Stomach (tissue), 9 donors: ENCODE data around the gene YPEL3. TPM values are rescaled to one million over a fixed set of nuclear protein-coding genes. Genes with fewer than 3 reads are reported as not detected.

ENCODE experiments used
- DNase-seq, 2 donors: peaks; one replicate each; pipeline versions ENCODE4 v3.0.0 to v3.0.0-alpha.2; 2013 to 2019
- H3K27ac ChIP-seq, 5 donors: fragments of 200-600 bp in 4 of 5; sonication (generic) in 4 of 5; one replicate each; pipeline ENCODE4 v1.5.1; 2013 to 2019; ENCODE audit warnings: mild to moderate bottlenecking in 1 of 5, moderate library complexity in 1 of 5
- H3K27me3 ChIP-seq, 3 donors: fragments of 200-600 bp; sonication (generic); one replicate each; pipeline ENCODE4 v1.5.1; 2017 to 2019; ENCODE audit warnings: mixed run types in 1 of 3
- H3K36me3 ChIP-seq, 4 donors: fragments of 200-600 bp; sonication (generic); 1 replicate in 3 of 4; 2 replicates in 1 of 4; pipeline ENCODE4 v1.5.1; 2016 to 2019
- H3K4me1 ChIP-seq, 4 donors: fragments of 200-600 bp; sonication (generic); one replicate each; pipeline ENCODE4 v1.5.1; 2016 to 2019
- H3K4me3 ChIP-seq, 4 donors: fragments of 200-600 bp; sonication (generic) in 3 of 4; one replicate each; pipeline ENCODE4 v1.5.1; 2016 to 2019; ENCODE audit warnings: mild to moderate bottlenecking in 1 of 4
- H3K9me3 ChIP-seq, 4 donors: fragments of 200-600 bp; sonication (generic); one replicate each; pipeline ENCODE4 v1.5.1; 2016 to 2019
- EP300 ChIP-seq: sonication (generic); formaldehyde crosslinking; IDR thresholded peaks from one replicate; pipeline ENCODE4 v1.6.1; 2017; ENCODE audit warnings: antibody characterized with exemption
- POLR2A ChIP-seq, 4 donors: fragments of 450-650 bp; IDR thresholded peaks; one replicate each; pipeline ENCODE4 v1.6.1; 2016; ENCODE audit warnings: antibody characterized with exemption in 4 of 4, control low read depth in 2 of 4, mild to moderate bottlenecking in 1 of 4, moderate library complexity in 1 of 4
- POLR2AphosphoS5 ChIP-seq, 3 donors: sonication (generic); formaldehyde crosslinking; IDR thresholded peaks; one replicate each; pipeline ENCODE4 v1.6.1; 2016; ENCODE audit warnings: antibody characterized with exemption in 3 of 3
- WGBS, 5 donors: extraction: QIAGEN DNeasy Blood & Tissue Kit in 3 of 5; methylation state at CpG; one replicate each; pipeline versions ENCODE4 v1.1.5 to v1.1.7; 2013 to 2018; 5-methylcytosine and 5-hydroxymethylcytosine counted together
- intact Hi-C: fragments of 100-400 bp; cut with DNase I; formaldehyde crosslinking; loops from one replicate; pipeline ENCODE4 v1.15.1; 2023; ENCODE audit warnings: low total_unique reads
- polyA plus RNA-seq, 3 donors: library from polyadenylated mRNA; stranded (reverse); fragments of 200-250 nt; gene quantifications; one replicate each; pipeline ENCODE4 v1.2.3, GENCODE V29; 2013
- total RNA-seq, 5 donors: library from RNA; depleted of rRNA; stranded (reverse); fragments of >200 nt; gene quantifications; one replicate each; pipeline versions ENCODE4 v1.1.0 to v1.2.3, GENCODE V29; 2014 to 2016
- TF ChIP-seq, protein P1 (sequence below), 7 experiments: fragments of 450-650 bp in 4 of 7; fragments of 200-600 bp in 3 of 7; sonication (generic) in 3 of 7; IDR thresholded peaks; one replicate each; pipeline ENCODE4 v1.5.1; 2016 to 2019; ENCODE audit warnings: antibody characterized with exemption in 7 of 7, control low read depth in 2 of 7, mild to moderate bottlenecking in 1 of 7
- donor health status: healthy with polysubstance abuse.
- donor health status: Bipolar disorder and iron deficiency.
- donor health status: healthy.

The YPEL3 gene
- total and polyA plus RNA-seq, 8 donors, result 13.9 to 162 (median 78.4) TPM

DNA sequence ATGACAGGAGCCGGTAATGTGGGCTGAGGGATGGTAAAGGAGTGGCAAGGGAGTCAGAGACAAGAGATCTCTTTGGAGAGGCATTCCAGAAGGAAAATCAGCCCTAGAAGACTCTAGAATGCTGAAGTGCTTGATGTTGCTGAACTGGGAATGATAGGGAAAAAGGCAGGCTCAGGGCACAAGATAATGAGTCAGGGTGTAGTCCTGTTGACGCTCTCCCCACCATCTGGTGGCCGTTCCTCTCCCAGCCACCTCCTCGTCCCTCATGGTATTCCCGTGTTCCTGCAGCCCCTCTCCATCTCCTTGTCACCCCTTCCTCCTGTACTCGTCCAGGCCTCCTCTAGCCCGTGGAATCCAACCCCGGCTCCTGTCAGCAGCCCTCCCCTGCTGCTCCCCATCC, 41.6 kb downstream of the YPEL3 start:
- peaks cover 23 to 37% (median 29%) of the 10 kb centered on the region in 4 donors for H3K4me1 ChIP-seq
- no peak for DNase-seq
- H3K9me3 ChIP-seq, result no peaks in the 10 kb centered on the region
- intact Hi-C loops, result no loop called here
- no peak overlapping the region for H3K27ac ChIP-seq
- TF ChIP-seq, protein P1, sequence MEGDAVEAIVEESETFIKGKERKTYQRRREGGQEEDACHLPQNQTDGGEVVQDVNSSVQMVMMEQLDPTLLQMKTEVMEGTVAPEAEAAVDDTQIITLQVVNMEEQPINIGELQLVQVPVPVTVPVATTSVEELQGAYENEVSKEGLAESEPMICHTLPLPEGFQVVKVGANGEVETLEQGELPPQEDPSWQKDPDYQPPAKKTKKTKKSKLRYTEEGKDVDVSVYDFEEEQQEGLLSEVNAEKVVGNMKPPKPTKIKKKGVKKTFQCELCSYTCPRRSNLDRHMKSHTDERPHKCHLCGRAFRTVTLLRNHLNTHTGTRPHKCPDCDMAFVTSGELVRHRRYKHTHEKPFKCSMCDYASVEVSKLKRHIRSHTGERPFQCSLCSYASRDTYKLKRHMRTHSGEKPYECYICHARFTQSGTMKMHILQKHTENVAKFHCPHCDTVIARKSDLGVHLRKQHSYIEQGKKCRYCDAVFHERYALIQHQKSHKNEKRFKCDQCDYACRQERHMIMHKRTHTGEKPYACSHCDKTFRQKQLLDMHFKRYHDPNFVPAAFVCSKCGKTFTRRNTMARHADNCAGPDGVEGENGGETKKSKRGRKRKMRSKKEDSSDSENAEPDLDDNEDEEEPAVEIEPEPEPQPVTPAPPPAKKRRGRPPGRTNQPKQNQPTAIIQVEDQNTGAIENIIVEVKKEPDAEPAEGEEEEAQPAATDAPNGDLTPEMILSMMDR (IDR thresholded peaks at IDR 0.05), result no peak
- TF ChIP-seq EP300 (no peak), POLR2AphosphoS5 (IDR thresholded peaks at IDR 0.05) (no peak), POLR2A (IDR thresholded peaks at IDR 0.05) (no peak)
- H3K4me3 ChIP-seq, result no peak overlapping the region
- 78 to 90% (median 82%) methylated on average over 8 of the region's 8 CpGs for WGBS, 5 donors
- H3K27me3 ChIP-seq, result no peaks in the 10 kb centered on the region
- H3K36me3 ChIP-seq, result no peaks in the 10 kb centered on the region

DNA sequence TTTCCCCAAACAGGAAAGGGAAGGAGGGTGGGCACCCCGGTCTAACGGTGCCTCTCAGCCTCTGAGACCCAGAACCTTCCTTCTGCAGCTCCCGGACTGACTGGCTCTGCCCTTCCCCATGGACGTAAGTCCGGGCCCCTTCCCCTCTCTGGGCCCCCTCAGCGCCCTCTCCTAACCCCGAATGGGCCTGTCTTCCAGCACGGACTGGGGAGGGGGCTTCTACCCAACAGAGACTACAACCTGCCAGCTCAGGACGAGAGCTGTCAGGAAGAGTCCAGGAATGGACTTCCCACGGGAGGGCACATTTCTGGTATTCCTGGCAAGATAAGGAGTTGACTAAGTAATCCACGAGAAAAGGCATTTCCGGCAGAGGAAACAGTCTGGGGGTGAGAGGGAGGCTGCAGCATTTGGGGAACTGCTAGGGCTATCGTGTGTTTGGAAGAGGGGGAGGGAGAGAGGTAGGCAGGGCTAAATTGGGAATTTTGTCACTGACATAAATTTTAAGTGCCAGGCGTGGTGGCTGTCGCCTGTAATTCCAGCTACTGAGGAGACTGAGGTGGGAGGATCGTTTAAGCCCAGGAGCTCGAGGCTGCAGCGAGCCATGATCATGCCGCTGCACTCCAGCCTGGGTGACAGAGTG, 42.5 kb downstream of the YPEL3 start:
- peak overlapping the region; percentile 58 to 84 (median 72) for H3K4me3 ChIP-seq
- TF ChIP-seq POLR2AphosphoS5 (IDR thresholded peaks at IDR 0.05), result no peak
- no peak for TF ChIP-seq EP300
- TF ChIP-seq POLR2A (IDR thresholded peaks at IDR 0.05), result no peak
- TF ChIP-seq, protein P1 (IDR thresholded peaks at IDR 0.05), result no peak
- H3K27ac ChIP-seq, result peak overlapping the region in 4 of 5 donors; percentile 38 to 60 (median 48)
- peaks cover 23 to 37% (median 29%) of the 10 kb centered on the region in 4 donors for H3K4me1 ChIP-seq
- no peaks in the 10 kb centered on the region for H3K36me3 ChIP-seq
- 4 to 12% (median 9%) methylated on average over 16 to 19 of the region's 19 CpGs for WGBS, 5 donors
- H3K27me3 ChIP-seq, result no peaks in the 10 kb centered on the region
- no peaks in the 10 kb centered on the region for H3K9me3 ChIP-seq
- peak in 1 of 2 donors; percentile 44 for DNase-seq
- intact Hi-C loops, result no loop called here

DNA sequence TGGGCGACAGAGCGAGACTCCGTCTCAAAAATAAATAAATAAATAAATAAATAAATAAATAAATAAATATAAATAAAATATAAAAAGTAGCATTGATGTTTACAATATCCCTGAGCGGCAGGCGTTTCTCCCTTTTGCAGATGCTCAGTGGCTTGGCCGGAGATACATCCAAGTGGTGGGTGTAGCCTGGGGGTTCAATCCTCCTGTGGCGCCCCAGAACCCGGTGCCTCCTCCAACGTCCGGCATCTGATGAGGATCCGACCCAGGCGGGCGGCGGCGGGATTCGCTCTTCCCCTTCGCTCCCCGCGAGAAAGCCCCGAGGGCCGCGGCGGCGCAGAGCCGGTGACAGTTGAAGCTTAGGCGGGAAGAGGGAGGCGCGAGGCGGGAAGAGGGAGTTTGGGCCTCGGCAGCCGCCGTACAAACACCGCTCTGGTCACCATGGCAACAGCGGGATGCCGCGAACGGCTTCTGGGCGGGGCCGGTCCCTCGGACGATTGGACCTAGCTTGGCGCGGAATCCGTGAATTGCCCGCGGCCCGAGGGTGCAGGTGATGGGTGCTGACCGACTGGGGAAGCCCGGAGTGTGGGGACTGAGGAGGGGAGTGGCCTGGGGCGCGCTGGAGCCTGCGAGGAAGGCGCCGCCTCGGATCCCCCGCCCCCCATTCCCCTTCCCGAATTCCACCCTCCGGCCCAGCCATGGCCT, 43.2 kb downstream of the YPEL3 start:
- 3 to 5% (median 5%) methylated on average over 41 to 58 of the region's 58 CpGs for WGBS, 5 donors
- intact Hi-C loops, result no loop called here
- H3K27me3 ChIP-seq, result no peaks in the 10 kb centered on the region
- peak overlapping the region; percentile 58 to 84 (median 72) for H3K4me3 ChIP-seq
- no peaks in the 10 kb centered on the region for H3K9me3 ChIP-seq
- peaks cover 23 to 37% (median 29%) of the 10 kb centered on the region in 4 donors for H3K4me1 ChIP-seq
- H3K27ac ChIP-seq, result peak overlapping the region in 4 of 5 donors; percentile 38 to 60 (median 48)
- TF ChIP-seq POLR2AphosphoS5 (IDR thresholded peaks at IDR 0.05), result peak; percentile 75 to 97 (median 81)
- TF ChIP-seq POLR2A (IDR thresholded peaks at IDR 0.05), result no peak
- TF ChIP-seq EP300, result no peak
- TF ChIP-seq, protein P1 (IDR thresholded peaks at IDR 0.05), result no peak
- H3K36me3 ChIP-seq, result no peaks in the 10 kb centered on the region
- peak; percentile 95 to 97 for DNase-seq

DNA sequence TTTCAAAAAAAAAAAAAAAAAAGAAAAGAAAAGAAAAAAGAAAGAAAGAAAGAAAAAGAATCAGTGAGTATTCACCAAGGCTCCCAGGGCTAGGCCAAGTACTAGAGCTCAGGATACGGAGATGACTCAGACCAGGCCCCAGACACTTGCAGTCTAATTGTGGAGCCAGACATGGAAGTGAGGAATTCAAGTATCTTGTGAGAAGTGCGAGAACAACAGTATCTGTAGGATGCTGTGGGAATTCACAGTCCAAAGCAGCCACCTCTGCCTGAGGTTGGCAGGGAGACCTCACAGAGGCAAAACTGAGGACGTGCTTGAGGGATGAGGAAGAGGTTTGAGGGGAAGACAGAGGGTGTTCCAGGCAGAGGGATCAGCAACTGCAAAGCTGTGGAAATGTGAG, 44.5 kb downstream of the YPEL3 start:
- no peaks in the 10 kb centered on the region for H3K27me3 ChIP-seq
- no peak overlapping the region for H3K27ac ChIP-seq
- TF ChIP-seq POLR2AphosphoS5 (IDR thresholded peaks at IDR 0.05), result no peak
- no peak for TF ChIP-seq EP300
- H3K4me3 ChIP-seq, result no peak overlapping the region
- H3K9me3 ChIP-seq, result no peaks in the 10 kb centered on the region
- intact Hi-C loops, result no loop called here
- H3K4me1 ChIP-seq, result peaks cover 23 to 37% (median 29%) of the 10 kb centered on the region in 4 donors
- no peak for DNase-seq
- WGBS, 5 donors, result 84 to 94% (median 90%) methylated on average over 3 of the region's 3 CpGs
- H3K36me3 ChIP-seq, result no peaks in the 10 kb centered on the region
